Measurements from ENCODE around the gene ARHGAP15.

The ARHGAP15 gene

GRCh38 chr2:143582046-143582747 is 453.0 kb downstream of the ARHGAP15 start:
- TF ChIP-seq, protein P1, sequence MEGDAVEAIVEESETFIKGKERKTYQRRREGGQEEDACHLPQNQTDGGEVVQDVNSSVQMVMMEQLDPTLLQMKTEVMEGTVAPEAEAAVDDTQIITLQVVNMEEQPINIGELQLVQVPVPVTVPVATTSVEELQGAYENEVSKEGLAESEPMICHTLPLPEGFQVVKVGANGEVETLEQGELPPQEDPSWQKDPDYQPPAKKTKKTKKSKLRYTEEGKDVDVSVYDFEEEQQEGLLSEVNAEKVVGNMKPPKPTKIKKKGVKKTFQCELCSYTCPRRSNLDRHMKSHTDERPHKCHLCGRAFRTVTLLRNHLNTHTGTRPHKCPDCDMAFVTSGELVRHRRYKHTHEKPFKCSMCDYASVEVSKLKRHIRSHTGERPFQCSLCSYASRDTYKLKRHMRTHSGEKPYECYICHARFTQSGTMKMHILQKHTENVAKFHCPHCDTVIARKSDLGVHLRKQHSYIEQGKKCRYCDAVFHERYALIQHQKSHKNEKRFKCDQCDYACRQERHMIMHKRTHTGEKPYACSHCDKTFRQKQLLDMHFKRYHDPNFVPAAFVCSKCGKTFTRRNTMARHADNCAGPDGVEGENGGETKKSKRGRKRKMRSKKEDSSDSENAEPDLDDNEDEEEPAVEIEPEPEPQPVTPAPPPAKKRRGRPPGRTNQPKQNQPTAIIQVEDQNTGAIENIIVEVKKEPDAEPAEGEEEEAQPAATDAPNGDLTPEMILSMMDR (IDR thresholded peaks at IDR 0.05; ENCODE audit: extremely low read depth, missing control alignments): no peak
- no peak for DNase-seq (ENCODE audit: low spot score)

GRCh38 chr2:143584936-143585335 is 455.7 kb downstream of the ARHGAP15 start:
- DNase-seq (ENCODE audit: low spot score): no peak

DNA sequence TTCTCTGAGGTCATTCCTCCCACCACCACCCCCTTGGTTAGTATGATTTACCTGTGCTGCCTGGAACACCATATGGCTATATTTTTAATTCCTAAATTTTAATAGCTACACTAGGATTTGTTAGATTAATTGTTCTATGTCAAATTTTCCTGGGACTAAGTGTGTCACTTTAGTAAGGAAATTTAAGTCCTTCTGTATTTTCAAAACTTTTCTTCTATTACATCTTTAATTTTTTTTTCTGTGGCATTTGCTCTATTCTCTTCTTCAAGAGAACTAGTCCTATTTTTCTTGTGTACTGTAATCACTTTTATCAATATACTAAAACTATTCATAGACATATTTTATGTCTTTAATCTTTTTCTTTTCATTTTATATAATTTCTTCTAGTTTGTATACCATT is 456.9 kb downstream of the ARHGAP15 start:
- no peak for DNase-seq (ENCODE audit: low spot score)
- TF ChIP-seq, protein P1 (IDR thresholded peaks at IDR 0.05; ENCODE audit: extremely low read depth, missing control alignments): no peak

More at GRCh38 chr2:143584936-143585335, 455.7 kb downstream of the ARHGAP15 start:
- TF ChIP-seq, protein P1 (IDR thresholded peaks at IDR 0.05; ENCODE audit: extremely low read depth, missing control alignments): no peak

- TF ChIP-seq, protein P1 (IDR thresholded peaks at IDR 0.05; ENCODE audit: extremely low read depth, missing control alignments): no peak
Observed at GRCh38 chr2:143588746-143589145, 459.5 kb downstream of the ARHGAP15 start.

GRCh38 chr2:143594161-143594560 is 464.9 kb downstream of the ARHGAP15 start:
- TF ChIP-seq, protein P1 (IDR thresholded peaks at IDR 0.05; ENCODE audit: extremely low read depth, missing control alignments): no peak
- DNase-seq (ENCODE audit: low spot score): no peak

More at GRCh38 chr2:143588746-143589145, 459.5 kb downstream of the ARHGAP15 start:
- no peak for DNase-seq (ENCODE audit: low spot score)

GRCh38 chr2:143594745-143595144 is 465.5 kb downstream of the ARHGAP15 start:
- DNase-seq (ENCODE audit: low spot score): no peak
- TF ChIP-seq, protein P1 (IDR thresholded peaks at IDR 0.05; ENCODE audit: extremely low read depth, missing control alignments): no peak

- TF ChIP-seq, protein P1 (IDR thresholded peaks at IDR 0.05; ENCODE audit: extremely low read depth, missing control alignments): no peak
- DNase-seq (ENCODE audit: low spot score): no peak
Observed at GRCh38 chr2:143600116-143600515, 470.9 kb downstream of the ARHGAP15 start.
